ENCODE data around the gene SAP30L.

DNA sequence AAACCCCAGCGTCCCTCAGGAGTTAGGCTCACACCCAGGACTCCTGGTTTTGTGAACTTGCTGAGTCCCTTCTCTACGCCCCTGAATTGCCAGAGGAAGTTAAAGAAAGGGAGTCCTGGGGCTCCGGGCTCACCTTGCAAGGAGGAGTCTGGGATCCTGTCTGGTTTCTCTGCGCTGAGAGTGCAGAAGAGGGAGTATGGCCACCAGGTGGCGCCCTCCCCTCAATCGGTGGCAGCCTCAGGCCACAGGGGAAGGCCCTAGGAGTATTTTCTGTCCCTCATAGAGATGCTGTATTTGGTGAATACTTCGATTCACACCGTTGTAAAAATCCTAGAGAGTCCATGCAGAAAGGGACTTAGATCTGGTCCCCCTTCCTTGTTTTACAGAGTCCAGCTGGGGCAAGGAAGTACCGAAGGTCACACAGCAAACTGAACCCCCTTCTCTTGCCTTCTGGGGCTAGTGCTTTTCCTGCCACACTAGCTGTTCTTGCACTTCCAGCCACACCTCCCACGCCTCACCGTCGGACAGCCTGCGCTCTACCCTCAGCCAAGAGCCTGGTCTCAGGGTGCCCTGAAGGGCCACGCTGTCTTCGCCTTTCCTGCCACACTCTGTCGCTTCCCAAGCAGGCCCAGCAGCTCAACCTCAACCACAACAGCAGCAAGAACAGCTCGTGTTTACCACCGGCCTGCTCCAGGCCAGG, 22.0 kb downstream of the SAP30L start:
- TF ChIP-seq, protein P1, sequence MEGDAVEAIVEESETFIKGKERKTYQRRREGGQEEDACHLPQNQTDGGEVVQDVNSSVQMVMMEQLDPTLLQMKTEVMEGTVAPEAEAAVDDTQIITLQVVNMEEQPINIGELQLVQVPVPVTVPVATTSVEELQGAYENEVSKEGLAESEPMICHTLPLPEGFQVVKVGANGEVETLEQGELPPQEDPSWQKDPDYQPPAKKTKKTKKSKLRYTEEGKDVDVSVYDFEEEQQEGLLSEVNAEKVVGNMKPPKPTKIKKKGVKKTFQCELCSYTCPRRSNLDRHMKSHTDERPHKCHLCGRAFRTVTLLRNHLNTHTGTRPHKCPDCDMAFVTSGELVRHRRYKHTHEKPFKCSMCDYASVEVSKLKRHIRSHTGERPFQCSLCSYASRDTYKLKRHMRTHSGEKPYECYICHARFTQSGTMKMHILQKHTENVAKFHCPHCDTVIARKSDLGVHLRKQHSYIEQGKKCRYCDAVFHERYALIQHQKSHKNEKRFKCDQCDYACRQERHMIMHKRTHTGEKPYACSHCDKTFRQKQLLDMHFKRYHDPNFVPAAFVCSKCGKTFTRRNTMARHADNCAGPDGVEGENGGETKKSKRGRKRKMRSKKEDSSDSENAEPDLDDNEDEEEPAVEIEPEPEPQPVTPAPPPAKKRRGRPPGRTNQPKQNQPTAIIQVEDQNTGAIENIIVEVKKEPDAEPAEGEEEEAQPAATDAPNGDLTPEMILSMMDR (IDR thresholded peaks at IDR 0.05) = peak; percentile 69 to 89 (median 76)
- TF ChIP-seq POLR2A (IDR thresholded peaks at IDR 0.05) = no peak

Measured in Peyer's patch (tissue), 4 donors.